Measurements from ENCODE around the gene SSH2.

SSH2 gene

GRCh38 chr17:29642171-29642611 lies 287.8 kb downstream of the SSH2 start (continued):
- TF ChIP-seq HIC1 (tag by site-specific recombination; IDR thresholded peaks at IDR 0.05) (no peak), HOXA7 (CRISPR knock-in tag; IDR thresholded peaks at IDR 0.05; ENCODE audit: borderline replicate concordance) (no peak), ZBTB17 (tag by site-specific recombination; IDR thresholded peaks at IDR 0.05) (peak; percentile 71), ZFP3 (tag by site-specific recombination; IDR thresholded peaks at IDR 0.05; ENCODE audit: low read depth) (no peak), ZXDB (tag by site-specific recombination; IDR thresholded peaks at IDR 0.05) (peak; percentile 76), KLF17 (tag by site-specific recombination; IDR thresholded peaks at IDR 0.05) (peak; percentile 76; the same call in 1 of the 2 replicates), SETDB1 (IDR thresholded peaks at IDR 0.05; ENCODE audit: insufficient read length, low read length) (no peak), ZNF610 (tag by site-specific recombination; IDR thresholded peaks at IDR 0.05; ENCODE audit: borderline replicate concordance) (no peak), ZBTB6 (tag by site-specific recombination; IDR thresholded peaks at IDR 0.05) (no peak), ZNF239 (tag by site-specific recombination; IDR thresholded peaks at IDR 0.05) (no peak), ZNF510 (tag by site-specific recombination; IDR thresholded peaks at IDR 0.05; ENCODE audit: insufficient replicate concordance) (no peak), ZNF341 (tag by site-specific recombination; IDR thresholded peaks at IDR 0.05; ENCODE audit: low read depth) (no peak), ZNF473 (tag by site-specific recombination; IDR thresholded peaks at IDR 0.05) (no peak), ZNF146 (tag by site-specific recombination; IDR thresholded peaks at IDR 0.05) (no peak), GLIS2 (tag by site-specific recombination; IDR thresholded peaks at IDR 0.05) (peak; percentile 67), HOXC10 (CRISPR knock-in tag; IDR thresholded peaks at IDR 0.05) (no peak), ZFHX2 (tag by site-specific recombination; conservative IDR thresholded peaks at IDR 0.05) (no peak), ZNF423 (tag by site-specific recombination; IDR thresholded peaks at IDR 0.05) (0 out of 2 replicates have a peak, but pooled peaks have one; percentile 40), ZNF658 (tag by site-specific recombination; IDR thresholded peaks at IDR 0.05) (no peak), FEZF1 (tag by site-specific recombination; IDR thresholded peaks at IDR 0.05) (peak; percentile 99), ZNF362 (tag by site-specific recombination; IDR thresholded peaks at IDR 0.05) (0 out of 2 replicates have a peak, but pooled peaks have one; percentile 9), KLF1 (tag by site-specific recombination; IDR thresholded peaks at IDR 0.05) (peak; percentile 71), ZBTB44 (tag by site-specific recombination; IDR thresholded peaks at IDR 0.05) (peak; percentile 97), ELK4 (IDR thresholded peaks at IDR 0.05; ENCODE audit: borderline replicate concordance, low read depth, low read length) (no peak), ZNF843 (tag by site-specific recombination; IDR thresholded peaks at IDR 0.05) (peak; percentile 97), PRDM10 (tag by site-specific recombination; IDR thresholded peaks at IDR 0.05) (peak; percentile 66; the same call in 1 of the 2 replicates), SCRT2 (tag by site-specific recombination; IDR thresholded peaks at IDR 0.05) (no peak)

Measured in HEK293 (cell line).